K562 (cell line): Measurements from ENCODE around the gene MPHOSPH10. TPM values are rescaled to one million over a fixed set of nuclear protein-coding genes. Genes with fewer than 3 reads are reported as not detected.

ENCODE experiments used
- ATAC-seq: fragments of 200-7000 bp; cut with Tn5 transposase; 3 replicates; pipeline ENCODE4 v1.9.1; 2020; ENCODE audit warnings: moderate library complexity
- BruUV-seq: library from RNA; stranded (reverse); fragments of 400-500 nt; replicated peaks from 2 replicates; lab custom pipeline; 2021; lab: Mats Ljungman, UMichigan
- CTCF ChIA-PET: fragments of 300-600 bp; formaldehyde crosslinking; extraction: SDS; loops from one replicate; lab custom pipeline; 2021; ENCODE audit warnings: low intra/inter-chr PET ratio; lab: Yijun Ruan, JAX
- POLR2A ChIA-PET: fragments of 300-600, 350-650 bp; sonication (Branson Sonifier 250); formaldehyde crosslinking; extraction: SDS; loops from one replicate; lab custom pipeline; 2021; ENCODE audit warnings: antibody characterized with exemption, inconsistent platforms; lab: Yijun Ruan, JAX
- DNase-seq, 4 experiments: peaks; one replicate each; pipeline versions ENCODE4 v3.0.0 to v3.0.0-alpha.2; 2011 to 2018; ENCODE audit warnings: low spot score in 3 of 4, mixed read lengths in 3 of 4; ENCODE audit errors: extremely low read depth in 1 of 4
- FAIRE-seq: peaks from 2 replicates; lab custom pipeline; 2011; peaks lifted over from hg19 to GRCh38; lab: Jason Lieb, UNC
- H2AFZ ChIP-seq: 2 replicates; pipeline ENCODE4 v1.6.0; 2011; ENCODE audit warnings: low read depth, low read length, control low read depth, inconsistent platforms
- H3K27ac ChIP-seq: fragments of 200-600 bp; 3 replicates; pipeline ENCODE4 v1.8.0; 2011; ENCODE audit warnings: low read depth, mild to moderate bottlenecking, control low read depth, inconsistent platforms, low read length, moderate library complexity, mixed read lengths; ENCODE audit errors: extremely low read depth
- H3K27me3 ChIP-seq, 2 experiments: fragments of 300-600 bp in 1 of 2; 2 replicates in 1 of 2; 3 replicates in 1 of 2; pipeline versions ENCODE4 v1.6.0 to v1.8.0; 2011; ENCODE audit warnings: inconsistent platforms in 2 of 2, low read length in 2 of 2, mild to moderate bottlenecking in 1 of 2, mixed read lengths in 1 of 2, moderate library complexity in 1 of 2; ENCODE audit not compliant: control insufficient read depth in 2 of 2, insufficient read depth in 2 of 2
- H3K36me3 ChIP-seq: fragments of 300-600 bp; 3 replicates; pipeline ENCODE4 v1.8.0; 2011; ENCODE audit warnings: mild to moderate bottlenecking, low read length, inconsistent platforms; ENCODE audit not compliant: control insufficient read depth, insufficient read depth
- H3K4me1 ChIP-seq, 2 experiments: fragments of 200-600 bp in 1 of 2; replicated peaks in 1 of 2; 2 replicates in 1 of 2; 3 replicates in 1 of 2; pipeline versions ENCODE4 v1.5.1 to v1.8.0; 2011; ENCODE audit warnings: inconsistent platforms in 2 of 2, low read length in 2 of 2, mild to moderate bottlenecking in 1 of 2, mixed read lengths in 1 of 2, moderate library complexity in 1 of 2; ENCODE audit not compliant: control insufficient read depth in 2 of 2, insufficient read depth in 2 of 2
- H3K4me2 ChIP-seq: 2 replicates; pipeline ENCODE4 v1.6.1; 2011; ENCODE audit warnings: low read length, control low read depth, inconsistent platforms, mixed read lengths; ENCODE audit not compliant: insufficient read depth
- H3K4me3 ChIP-seq: fragments of 200-600 bp; sonication (generic), shearing (Covaris generic); 2 replicates; pipeline ENCODE4 v1.5.1; 2016; ENCODE audit warnings: control low read depth, inconsistent platforms
- H3K79me2 ChIP-seq: fragments of 200-600 bp; 3 replicates; pipeline ENCODE4 v1.8.0; 2011; ENCODE audit warnings: low read length, inconsistent platforms; ENCODE audit not compliant: control insufficient read depth, insufficient read depth
- H3K9ac ChIP-seq, 2 experiments: 2 replicates each; pipeline versions ENCODE4 v1.6.0 to v1.6.1; 2011; ENCODE audit warnings: low read depth in 2 of 2, low read length in 2 of 2, control low read depth in 1 of 2, inconsistent platforms in 1 of 2, mild to moderate bottlenecking in 1 of 2, mixed read lengths in 1 of 2; ENCODE audit not compliant: insufficient read depth in 1 of 2
- H3K9me1 ChIP-seq: one replicate; pipeline ENCODE4 v1.6.0; 2011; ENCODE audit warnings: inconsistent platforms, mild to moderate bottlenecking, low read length, moderate library complexity; ENCODE audit not compliant: control insufficient read depth, insufficient read depth
- H3K9me3 ChIP-seq: replicated peaks from 2 replicates; pipeline ENCODE4 v1.5.1; 2011; ENCODE audit warnings: low read depth, low read length, inconsistent platforms; ENCODE audit not compliant: control insufficient read depth, insufficient read depth
- H4K20me1 ChIP-seq: replicated peaks from 2 replicates; pipeline ENCODE4 v1.6.1; 2011; ENCODE audit warnings: low read length, inconsistent platforms, mixed read lengths; ENCODE audit not compliant: control insufficient read depth, insufficient read depth
- DEAF1 ChIP-seq: fragments of 450-650 bp; formaldehyde crosslinking; IDR thresholded peaks from 2 replicates; pipeline ENCODE4 v1.4.0; 2020; ENCODE audit warnings: mild to moderate bottlenecking, moderate library complexity
- ESRRB ChIP-seq: fragments of 250-450 bp; sonication (Bioruptor Pico); IDR thresholded peaks from 2 replicates; pipeline ENCODE4 v1.5.0; 2020; ENCODE audit warnings: mild to moderate bottlenecking, moderate library complexity, borderline replicate concordance
- KDM4B ChIP-seq, 2 experiments: fragments of 450-650 bp in 1 of 2; sonication (generic) in 1 of 2; IDR thresholded peaks; 2 replicates each; pipeline ENCODE4 v1.6.1; 2016 to 2017; ENCODE audit warnings: borderline replicate concordance in 2 of 2, antibody characterized with exemption in 1 of 2, low read depth in 1 of 2, mild to moderate bottlenecking in 1 of 2
- MED1 ChIP-seq: sonication (generic); formaldehyde crosslinking; IDR thresholded peaks from 2 replicates; pipeline ENCODE4 v1.8.1; 2023; ENCODE audit warnings: missing genetic modification reagents, borderline replicate concordance
- MEIS2 ChIP-seq: fragments of 450-650 bp; IDR thresholded peaks from 2 replicates; pipeline ENCODE4 v1.6.1; 2014; ENCODE audit warnings: mild to moderate bottlenecking; ENCODE audit not compliant: partially characterized antibody
- MTF1 ChIP-seq: fragments of 250-450 bp; sonication (Bioruptor Pico); IDR thresholded peaks from 2 replicates; pipeline ENCODE4 v1.9.0; 2021; ENCODE audit warnings: moderate library complexity, mild to moderate bottlenecking, inconsistent platforms, borderline replicate concordance
- NRF1 ChIP-seq, 2 experiments: fragments of 450-650 bp; IDR thresholded peaks in 1 of 2; conservative IDR thresholded peaks in 1 of 2; 2 replicates each; pipeline ENCODE4 v1.6.1; 2014; ENCODE audit warnings: mild to moderate bottlenecking in 2 of 2
- RFX7 ChIP-seq: fragments of 250-450 bp; sonication (Bioruptor Pico); IDR thresholded peaks from 2 replicates; pipeline ENCODE4 v1.5.1; 2021; ENCODE audit warnings: mild to moderate bottlenecking
- TAL1 ChIP-seq: fragments of 450-650 bp; IDR thresholded peaks from 2 replicates; pipeline ENCODE4 v1.6.1; 2016; ENCODE audit warnings: mild to moderate bottlenecking
- WGBS: fragments of 100-300 bp; shearing (Covaris generic); methylation state at CpG from one replicate; pipeline ENCODE4 v1.1.6; 2016; ENCODE audit warnings: low coverage, mixed read lengths; ENCODE audit not compliant: insufficient coverage; ENCODE audit errors: missing lambda C conversion rate; 5-methylcytosine and 5-hydroxymethylcytosine counted together
- in situ Hi-C: fragments of 300-500 bp; cut with MboI; formaldehyde crosslinking; loops from 4 replicates; pipeline ENCODE4 v1.15.0; 2018; ENCODE audit warnings: inconsistent platforms, mixed read lengths
- intact Hi-C: fragments of 100-400 bp; cut with micrococcal nuclease; formaldehyde crosslinking; loops from 2 replicates; pipeline ENCODE4 v1.14.2; 2022
- polyA plus RNA-seq, 8 experiments: library from polyadenylated mRNA; depleted of rRNA in 4 of 8; stranded (reverse) in 5 of 8; unstranded in 3 of 8; fragments of >200 nt; fragmentation: Nextera tagmentation in 2 of 8; fragmentation: Illumina TruSeq in 1 of 8; extraction: Ambion mirVana in 2 of 8; extraction: Trizol in 1 of 8; gene quantifications; 2 replicates each; pipeline versions ENCODE4 v1.2.1 to v1.2.3, GENCODE V29; 2011 to 2014; ENCODE audit warnings: inconsistent platforms in 1 of 8, missing spikeins in 1 of 8
- total RNA-seq, 7 experiments: library from RNA; depleted of rRNA in 6 of 7; stranded (reverse); fragments of >200 nt in 6 of 7; fragmentation: Illumina TruSeq in 2 of 7; extraction: Trizol in 2 of 7; gene quantifications; 2 replicates each; pipeline versions ENCODE4 v1.2.1 to v1.2.3, GENCODE V29; 2011 to 2021; ENCODE audit warnings: low replicate concordance in 1 of 7
- TF ChIP-seq, protein P1 (sequence below), 2 experiments: IDR thresholded peaks; 2 replicates each; pipeline ENCODE4 v1.6.1; 2012; ENCODE audit warnings: improper control_type of control experiment in 2 of 2, low read depth in 2 of 2, low read length in 2 of 2, borderline replicate concordance in 1 of 2
- TF ChIP-seq, protein P2 (sequence below): sonication (generic); formaldehyde crosslinking; IDR thresholded peaks from 2 replicates; pipeline ENCODE4 v1.8.0; 2022; ENCODE audit warnings: mild to moderate bottlenecking, missing genetic modification reagents
- TF ChIP-seq, protein P3 (sequence below): fragments of 450-650 bp; formaldehyde crosslinking; conservative IDR thresholded peaks from 2 replicates; pipeline ENCODE4 v1.4.0; 2022; ENCODE audit warnings: mild to moderate bottlenecking, missing genetic modification characterization
- TF ChIP-seq, protein P4 (sequence below): sonication (generic); formaldehyde crosslinking; IDR thresholded peaks from 2 replicates; pipeline ENCODE4 v1.8.1; 2023; ENCODE audit warnings: mild to moderate bottlenecking, missing genetic modification reagents

The MPHOSPH10 gene
- total and polyA plus RNA-seq, 9 of the 15 experiments (the other 6 are each of a cell fraction or from before 2014, with no cell fraction given): 36.8 to 83.7 (median 58.5) TPM

- Histone ChIP-seq H2AFZ (peak overlapping the region; percentile 98), H3K9ac (no peak overlapping the region), H3K79me2 (no peaks in the 10 kb centered on the region), H3K4me3 (no peak overlapping the region), H3K9me1 (no peaks in the 10 kb centered on the region), H3K4me2 (no peak overlapping the region), H3K4me1 (no peaks in the 10 kb centered on the region), H3K27ac (no peak overlapping the region), H3K36me3 (no peaks in the 10 kb centered on the region), H3K27me3 (no peaks in the 10 kb centered on the region), H3K9me3 (no peaks in the 10 kb centered on the region), H4K20me1 (no peaks in the 10 kb centered on the region)
- FAIRE-seq (no peak), ATAC-seq (no peak), DNase-seq (no peak)
- 20% methylated on average over 2 of the region's 2 CpGs for WGBS
- ChIA-PET POLR2A (interaction anchor here (0.6 to 2.4 kb wide), 6 partner anchors 9 to 32 kb away, joined by 3 to 10 read pairs (median 4); no protein-coding TSS in a partner anchor), CTCF (no interaction called here)
- intact Hi-C loops: no loop called here
- in situ Hi-C loops: no loop called here
- BruUV-seq: no TSS peak
- TF ChIP-seq, protein P1, sequence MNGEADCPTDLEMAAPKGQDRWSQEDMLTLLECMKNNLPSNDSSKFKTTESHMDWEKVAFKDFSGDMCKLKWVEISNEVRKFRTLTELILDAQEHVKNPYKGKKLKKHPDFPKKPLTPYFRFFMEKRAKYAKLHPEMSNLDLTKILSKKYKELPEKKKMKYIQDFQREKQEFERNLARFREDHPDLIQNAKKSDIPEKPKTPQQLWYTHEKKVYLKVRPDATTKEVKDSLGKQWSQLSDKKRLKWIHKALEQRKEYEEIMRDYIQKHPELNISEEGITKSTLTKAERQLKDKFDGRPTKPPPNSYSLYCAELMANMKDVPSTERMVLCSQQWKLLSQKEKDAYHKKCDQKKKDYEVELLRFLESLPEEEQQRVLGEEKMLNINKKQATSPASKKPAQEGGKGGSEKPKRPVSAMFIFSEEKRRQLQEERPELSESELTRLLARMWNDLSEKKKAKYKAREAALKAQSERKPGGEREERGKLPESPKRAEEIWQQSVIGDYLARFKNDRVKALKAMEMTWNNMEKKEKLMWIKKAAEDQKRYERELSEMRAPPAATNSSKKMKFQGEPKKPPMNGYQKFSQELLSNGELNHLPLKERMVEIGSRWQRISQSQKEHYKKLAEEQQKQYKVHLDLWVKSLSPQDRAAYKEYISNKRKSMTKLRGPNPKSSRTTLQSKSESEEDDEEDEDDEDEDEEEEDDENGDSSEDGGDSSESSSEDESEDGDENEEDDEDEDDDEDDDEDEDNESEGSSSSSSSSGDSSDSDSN (IDR thresholded peaks at IDR 0.05; ENCODE audit: borderline replicate concordance in 1 of 2, low read depth in 2 of 2, low read length in 2 of 2): no peak
- no peak for TF ChIP-seq MEIS2
- TF ChIP-seq, protein P2, sequence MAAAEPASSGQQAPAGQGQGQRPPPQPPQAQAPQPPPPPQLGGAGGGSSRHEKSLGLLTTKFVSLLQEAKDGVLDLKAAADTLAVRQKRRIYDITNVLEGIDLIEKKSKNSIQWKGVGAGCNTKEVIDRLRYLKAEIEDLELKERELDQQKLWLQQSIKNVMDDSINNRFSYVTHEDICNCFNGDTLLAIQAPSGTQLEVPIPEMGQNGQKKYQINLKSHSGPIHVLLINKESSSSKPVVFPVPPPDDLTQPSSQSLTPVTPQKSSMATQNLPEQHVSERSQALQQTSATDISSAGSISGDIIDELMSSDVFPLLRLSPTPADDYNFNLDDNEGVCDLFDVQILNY (CRISPR knock-in tag): no peak
- no peak for TF ChIP-seq MTF1 (CRISPR knock-in tag)
- no peak for TF ChIP-seq KDM4B (IDR thresholded peaks at IDR 0.05; ENCODE audit: borderline replicate concordance in 2 of 2, low read depth in 1 of 2)
- TF ChIP-seq NRF1 (conservative IDR thresholded peaks at IDR 0.05 in 1 of 2, IDR thresholded peaks at IDR 0.05 in 1 of 2): no peak
- TF ChIP-seq, protein P3, sequence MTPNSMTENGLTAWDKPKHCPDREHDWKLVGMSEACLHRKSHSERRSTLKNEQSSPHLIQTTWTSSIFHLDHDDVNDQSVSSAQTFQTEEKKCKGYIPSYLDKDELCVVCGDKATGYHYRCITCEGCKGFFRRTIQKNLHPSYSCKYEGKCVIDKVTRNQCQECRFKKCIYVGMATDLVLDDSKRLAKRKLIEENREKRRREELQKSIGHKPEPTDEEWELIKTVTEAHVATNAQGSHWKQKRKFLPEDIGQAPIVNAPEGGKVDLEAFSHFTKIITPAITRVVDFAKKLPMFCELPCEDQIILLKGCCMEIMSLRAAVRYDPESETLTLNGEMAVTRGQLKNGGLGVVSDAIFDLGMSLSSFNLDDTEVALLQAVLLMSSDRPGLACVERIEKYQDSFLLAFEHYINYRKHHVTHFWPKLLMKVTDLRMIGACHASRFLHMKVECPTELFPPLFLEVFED (CRISPR knock-in tag): no peak
- TF ChIP-seq, protein P4, sequence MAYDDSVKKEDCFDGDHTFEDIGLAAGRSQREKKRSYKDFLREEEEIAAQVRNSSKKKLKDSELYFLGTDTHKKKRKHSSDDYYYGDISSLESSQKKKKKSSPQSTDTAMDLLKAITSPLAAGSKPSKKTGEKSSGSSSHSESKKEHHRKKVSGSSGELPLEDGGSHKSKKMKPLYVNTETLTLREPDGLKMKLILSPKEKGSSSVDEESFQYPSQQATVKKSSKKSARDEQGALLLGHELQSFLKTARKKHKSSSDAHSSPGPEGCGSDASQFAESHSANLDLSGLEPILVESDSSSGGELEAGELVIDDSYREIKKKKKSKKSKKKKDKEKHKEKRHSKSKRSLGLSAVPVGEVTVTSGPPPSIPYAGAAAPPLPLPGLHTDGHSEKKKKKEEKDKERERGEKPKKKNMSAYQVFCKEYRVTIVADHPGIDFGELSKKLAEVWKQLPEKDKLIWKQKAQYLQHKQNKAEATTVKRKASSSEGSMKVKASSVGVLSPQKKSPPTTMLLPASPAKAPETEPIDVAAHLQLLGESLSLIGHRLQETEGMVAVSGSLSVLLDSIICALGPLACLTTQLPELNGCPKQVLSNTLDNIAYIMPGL (CRISPR knock-in tag): no peak
- TF ChIP-seq RFX7 (CRISPR knock-in tag): no peak
- TF ChIP-seq TAL1: no peak
- TF ChIP-seq ESRRB: no peak
- TF ChIP-seq MED1 (CRISPR knock-in tag): no peak
- no peak for TF ChIP-seq DEAF1
These were observed 28.8 kb upstream of the MPHOSPH10 start for GRCh38 chr2:71101656-71102055.
